IPS-18c (cell line): Measurements from ENCODE around the gene CAMSAP2.
"Not testable (repeated sequence)": the region's sequence is repeated elsewhere in the genome, so short reads cannot be mapped to it uniquely, and the experiment has no call there.

Source experiments
- H3K4me3 ChIP-seq: 2 replicates; pipeline ENCODE4 v1.7.0; 2013; ENCODE audit warnings: low read depth, mild to moderate bottlenecking, low read length, moderate library complexity; ENCODE audit not compliant: insufficient read depth
- H3K9me3 ChIP-seq: one replicate; pipeline ENCODE4 v1.6.1; 2013; ENCODE audit warnings: mild to moderate bottlenecking, low read length, moderate library complexity; ENCODE audit not compliant: control insufficient read depth, insufficient read depth

CAMSAP2 gene

DNA sequence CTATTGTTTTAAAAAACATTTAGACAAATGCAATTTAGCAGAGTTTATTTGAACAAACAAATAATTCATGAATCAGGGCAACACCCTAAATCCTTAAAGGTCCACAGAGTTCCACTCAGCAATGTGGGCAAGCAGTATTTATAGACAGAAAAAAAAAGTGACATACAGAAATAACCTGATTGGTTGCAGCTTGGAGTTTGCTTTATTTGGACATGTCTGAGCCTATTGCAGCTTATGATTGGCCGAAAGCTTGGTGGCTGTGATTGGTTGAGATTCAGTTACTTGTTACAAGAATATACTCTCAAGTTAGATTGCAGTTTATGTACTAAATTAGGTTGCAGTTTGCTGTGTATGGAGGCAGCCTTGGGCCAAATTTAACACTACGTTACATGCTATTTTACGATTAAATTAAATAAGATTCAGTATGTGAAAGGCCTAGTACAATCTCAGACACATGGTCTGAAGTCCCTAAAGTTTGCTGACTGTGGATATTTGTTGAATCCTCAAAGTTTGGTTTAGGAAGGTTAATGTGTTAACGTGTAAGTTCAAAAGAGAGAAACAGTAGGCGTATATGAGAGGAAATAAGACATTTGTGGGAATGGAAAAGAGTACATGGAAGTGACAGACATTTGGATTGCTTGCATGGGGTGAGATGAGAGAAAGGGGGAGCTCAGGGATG lies 6.9 kb upstream of the CAMSAP2 start:
- Histone ChIP-seq H3K4me3 (no peak overlapping the region), H3K9me3 (no peaks in the 10 kb centered on the region)

DNA sequence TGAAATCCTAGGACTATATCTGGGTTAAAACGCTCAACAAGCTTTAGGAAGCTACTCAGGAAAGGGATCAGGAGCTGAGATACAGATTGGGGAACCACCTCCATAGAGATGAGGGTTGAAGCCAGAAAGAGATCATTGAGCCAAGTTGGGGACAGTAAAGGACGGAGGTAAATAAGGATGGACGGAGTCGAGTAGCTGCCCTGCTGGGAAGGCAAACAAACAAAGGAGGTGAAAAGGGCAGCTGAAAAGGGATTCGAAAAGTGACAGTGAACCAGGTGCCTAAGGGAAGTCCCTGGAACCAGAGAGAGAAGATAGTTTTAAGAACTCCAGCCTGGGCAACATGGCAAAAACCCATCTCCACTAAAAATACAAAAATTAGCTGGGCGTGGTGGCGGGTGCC lies 6.3 kb upstream of the CAMSAP2 start:
- H3K9me3 ChIP-seq: no peaks in the 10 kb centered on the region

DNA sequence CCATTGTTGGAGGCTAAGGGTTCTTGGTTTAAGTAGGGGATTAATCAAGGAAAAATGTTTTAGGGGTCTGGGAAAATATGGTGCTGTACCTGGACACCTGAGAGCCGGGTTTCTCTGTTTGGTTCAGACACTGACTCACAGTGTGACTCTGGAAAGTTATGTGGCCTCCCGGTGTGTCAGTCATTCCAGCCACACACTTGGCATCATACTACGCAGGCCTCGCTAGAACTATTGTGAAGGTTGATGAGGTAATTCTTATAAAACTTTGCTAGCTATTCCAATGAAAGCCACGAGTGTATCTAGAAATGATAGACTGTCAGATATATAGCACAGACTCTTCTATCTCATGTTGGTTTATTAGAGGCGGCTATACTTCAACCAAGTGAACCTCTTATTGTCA lies 4.8 kb upstream of the CAMSAP2 start:
- H3K4me3 ChIP-seq: no peak overlapping the region
- H3K9me3 ChIP-seq: no peaks in the 10 kb centered on the region

More for the DNA sequence above, 6.3 kb upstream of the CAMSAP2 start:
- no peak overlapping the region for H3K4me3 ChIP-seq

DNA sequence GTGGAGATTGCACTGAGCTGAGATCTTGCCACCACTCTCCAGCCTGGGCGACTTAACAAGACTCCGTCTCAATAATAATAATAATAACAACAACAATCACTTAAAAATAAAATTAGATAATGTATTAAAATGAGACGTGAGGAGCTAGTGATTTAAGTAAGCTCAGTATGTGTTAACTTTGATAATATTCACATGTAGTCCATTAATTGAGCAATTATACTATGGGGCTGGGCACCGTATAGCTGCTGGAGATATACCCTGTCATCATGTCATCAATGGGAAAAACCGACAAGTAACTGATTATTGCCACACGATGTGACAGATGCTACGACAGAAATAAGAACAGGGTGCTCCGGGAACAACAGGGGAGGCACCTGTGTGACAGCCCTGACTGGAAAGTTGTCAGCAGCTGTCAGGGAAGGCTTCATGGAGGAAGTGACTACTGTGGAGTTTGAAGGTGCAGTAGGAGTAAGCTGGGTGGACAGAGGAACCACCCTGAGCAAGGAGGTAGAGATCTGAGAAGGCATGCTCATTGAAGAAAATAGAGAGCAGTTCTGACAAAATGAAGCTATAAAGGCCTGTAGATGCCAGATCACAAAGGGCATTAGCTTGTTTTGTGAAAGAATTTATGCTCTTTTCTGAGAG lies 924 bp upstream of the CAMSAP2 start:
- Histone ChIP-seq H3K9me3 (no peaks in the 10 kb centered on the region), H3K4me3 (no peak overlapping the region; the same call in 1 of the 2 replicates)

DNA sequence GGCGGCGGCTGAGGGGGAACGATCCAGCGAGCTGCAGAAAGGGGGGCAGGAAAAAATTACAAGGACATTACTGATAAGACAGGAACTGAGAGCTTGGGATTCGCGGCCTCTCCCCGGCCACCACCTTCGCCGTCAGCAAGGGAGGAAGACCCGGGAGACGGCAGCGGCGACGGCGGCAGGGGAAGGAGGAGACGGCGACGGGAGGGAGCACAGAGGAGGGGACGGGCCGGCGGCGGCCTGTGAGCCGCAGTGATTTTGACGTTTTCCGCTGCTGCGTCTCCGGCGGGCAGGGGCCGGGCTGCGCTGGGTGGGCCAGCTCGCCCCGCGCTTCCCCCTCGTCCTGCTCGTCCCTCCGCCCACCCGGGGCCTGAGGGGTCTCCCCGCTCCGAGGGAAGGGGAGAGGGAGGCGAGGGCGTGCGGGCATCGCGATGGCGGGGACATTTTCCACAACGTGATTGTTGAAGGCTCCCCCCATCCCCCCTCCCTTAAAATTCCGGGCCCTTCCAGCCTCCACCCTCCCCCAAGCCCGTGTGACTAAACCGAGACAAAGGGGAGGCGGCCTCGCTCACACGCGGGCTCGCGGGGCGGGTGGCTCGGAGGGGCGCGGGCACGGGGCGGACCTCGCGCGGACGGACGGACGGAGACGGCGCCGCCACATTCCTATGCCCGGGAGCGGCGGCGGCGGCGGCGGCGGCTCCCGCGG lies 407 bp downstream of the CAMSAP2 start:
- Histone ChIP-seq H3K4me3 (peak overlapping the region; percentile 91), H3K9me3 (no peaks in the 10 kb centered on the region)

DNA sequence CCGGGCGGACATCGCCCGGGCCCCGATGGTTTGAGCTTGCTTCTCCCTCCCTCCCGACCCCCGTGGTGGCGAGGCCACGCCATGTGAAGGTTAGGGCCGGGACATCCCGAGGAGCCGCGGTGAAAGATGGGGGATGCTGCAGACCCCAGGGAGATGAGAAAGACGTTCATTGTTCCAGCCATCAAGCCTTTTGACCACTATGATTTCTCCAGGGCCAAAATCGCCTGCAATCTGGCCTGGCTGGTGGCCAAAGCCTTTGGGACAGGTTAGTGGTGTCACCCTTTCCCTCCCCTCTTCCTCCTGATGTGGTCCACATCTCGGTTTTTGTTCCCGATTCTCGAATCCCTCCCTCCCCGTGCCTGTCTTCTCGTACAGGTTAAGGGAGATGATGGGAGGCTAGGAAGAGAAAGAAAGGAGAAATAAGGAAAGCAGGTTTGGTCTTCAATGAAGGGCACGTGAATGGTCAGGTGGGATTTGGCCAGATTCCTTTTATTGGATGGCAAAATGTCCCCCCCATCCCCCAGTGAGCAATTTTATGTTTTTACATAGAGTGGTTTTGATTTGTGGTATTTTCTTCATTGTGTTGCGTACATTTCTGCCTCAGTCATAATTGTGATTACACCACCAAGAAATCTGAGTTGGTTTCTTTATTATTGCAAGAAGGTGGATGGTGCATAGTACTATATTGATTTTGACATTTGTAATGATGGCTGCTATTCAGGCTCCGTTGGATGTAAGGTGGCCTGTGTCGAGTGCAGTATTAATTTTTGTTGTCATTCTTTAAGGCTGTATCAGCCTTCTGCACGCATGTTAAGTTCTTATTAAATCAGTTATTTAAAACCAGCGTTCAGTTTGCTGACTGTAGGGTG lies 1.2 kb downstream of the CAMSAP2 start:
- Histone ChIP-seq H3K9me3 (no peaks in the 10 kb centered on the region), H3K4me3 (peak overlapping the region; percentile 91)

DNA sequence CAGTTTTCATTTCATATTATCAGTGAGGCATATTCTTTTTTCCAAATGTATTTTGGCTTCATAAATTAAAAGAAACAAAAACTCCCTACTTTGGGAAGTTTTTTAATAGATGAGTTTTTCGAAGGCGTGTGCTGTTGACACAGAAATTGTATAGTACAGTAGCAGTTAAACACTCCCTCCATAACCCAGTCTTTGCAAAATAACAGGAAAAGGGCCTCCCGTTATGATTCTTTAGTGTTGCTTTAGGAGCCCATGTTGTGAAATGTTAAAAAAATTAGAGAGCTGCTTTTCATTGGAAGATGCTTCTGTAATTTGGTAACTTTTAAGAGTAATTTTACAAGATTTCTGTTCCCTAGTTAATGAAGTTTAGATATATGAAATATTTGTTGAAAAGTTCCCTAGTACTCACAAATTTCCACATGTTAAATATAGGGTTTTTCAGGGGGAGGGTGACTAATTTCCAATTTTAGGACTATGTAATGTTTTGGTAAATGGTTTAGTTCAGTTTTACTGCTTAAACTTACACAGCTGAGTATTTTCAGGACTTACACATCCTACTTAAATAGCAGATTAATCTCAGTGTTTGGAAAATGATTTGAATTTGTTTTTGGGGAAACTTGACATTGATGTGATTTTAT lies 2.0 kb downstream of the CAMSAP2 start:
- Histone ChIP-seq H3K9me3 (no peaks in the 10 kb centered on the region), H3K4me3 (peak overlapping the region; percentile 91)

DNA sequence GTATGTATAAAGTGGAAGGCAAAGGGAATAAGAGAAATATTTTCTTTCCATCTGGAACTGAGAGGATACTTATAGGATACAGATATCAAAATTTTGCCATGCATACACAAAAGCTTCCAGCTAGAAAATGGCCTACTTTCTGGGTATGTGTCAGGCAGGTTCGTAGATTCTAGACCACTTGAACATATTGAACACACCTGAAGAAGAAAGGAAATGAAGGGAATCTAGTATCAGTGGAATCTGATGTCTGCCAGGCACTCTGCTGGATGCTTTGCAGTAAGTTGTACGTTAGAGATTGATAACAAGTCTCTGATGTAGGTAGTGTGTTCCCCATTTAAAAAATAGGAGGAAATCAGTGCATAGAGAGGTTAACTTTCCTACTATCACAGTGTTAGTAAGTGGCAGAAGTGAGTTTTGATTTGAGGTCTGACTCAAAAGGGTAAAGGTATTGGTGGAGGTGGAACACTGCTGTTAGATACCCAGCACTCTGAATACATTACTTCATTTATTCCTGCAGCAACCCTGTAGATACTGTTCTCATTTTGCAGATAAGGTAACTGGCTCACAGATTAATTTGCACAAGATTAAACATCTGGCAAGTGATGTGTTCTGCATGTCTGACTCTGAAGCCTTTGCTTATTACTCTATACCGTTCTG lies 3.0 kb downstream of the CAMSAP2 start:
- Histone ChIP-seq H3K9me3 (no peaks in the 10 kb centered on the region), H3K4me3 (no peak overlapping the region)

DNA sequence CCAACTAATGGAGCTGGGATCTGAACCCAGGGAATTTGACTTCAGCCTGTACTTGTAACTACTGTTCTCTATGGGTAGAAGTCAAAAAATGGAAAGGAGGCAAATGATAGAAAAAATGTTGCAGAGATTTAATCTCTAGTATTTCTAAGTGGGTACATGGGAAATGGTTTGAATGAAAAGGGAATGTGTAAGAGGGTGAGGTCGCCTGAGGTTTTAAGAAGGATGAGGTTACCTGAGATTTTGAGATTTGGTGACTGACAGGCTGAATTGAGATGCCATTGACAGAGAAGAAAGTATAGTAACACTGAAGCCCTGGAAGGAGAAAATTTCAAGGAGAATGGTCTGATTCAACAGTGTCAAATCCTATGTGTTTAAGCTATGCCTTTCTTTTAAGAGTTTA lies 5.5 kb downstream of the CAMSAP2 start:
- no peak overlapping the region for H3K4me3 ChIP-seq
- no peaks in the 10 kb centered on the region for H3K9me3 ChIP-seq

DNA sequence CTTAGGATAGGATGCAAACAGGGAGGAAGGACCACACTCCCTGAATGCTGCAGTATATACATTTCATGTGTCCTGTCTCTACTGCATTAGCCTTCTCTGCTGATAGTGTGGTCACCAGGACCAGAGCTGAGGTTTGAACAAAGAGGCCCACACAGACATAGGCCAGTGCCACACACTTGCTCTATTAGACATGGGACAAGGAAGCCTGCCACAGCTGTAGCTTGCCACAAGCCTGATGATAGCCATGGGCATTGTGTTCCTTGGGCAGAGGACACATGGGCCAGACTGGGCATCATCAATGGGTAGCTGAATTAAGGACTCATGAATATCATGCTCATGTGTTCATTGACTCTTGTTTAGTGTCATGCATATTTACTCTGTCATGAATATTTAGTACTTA lies 10.4 kb downstream of the CAMSAP2 start:
- H3K9me3 ChIP-seq: no peaks in the 10 kb centered on the region
- no peak overlapping the region for H3K4me3 ChIP-seq

DNA sequence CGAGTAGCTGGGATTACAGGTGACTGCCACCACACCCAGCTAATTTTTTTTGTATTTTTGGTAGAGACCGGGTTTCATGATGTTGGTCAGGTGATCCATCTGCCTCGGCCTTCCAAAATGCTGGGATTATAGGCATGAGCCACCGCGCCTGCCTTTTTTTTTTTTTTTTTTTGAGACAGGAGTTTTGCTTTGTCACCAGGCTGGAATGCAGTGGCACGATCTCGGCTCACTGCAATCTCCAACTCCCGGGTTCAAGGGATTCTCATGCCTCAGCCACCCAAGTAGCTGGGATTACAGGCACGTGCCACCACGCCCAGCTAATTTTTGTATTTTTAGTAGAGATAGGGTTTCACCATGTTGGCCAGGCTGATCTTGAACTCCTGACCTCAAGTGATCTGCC lies 12.1 kb downstream of the CAMSAP2 start:
- H3K9me3 ChIP-seq, H3K4me3 ChIP-seq: not testable (repeated sequence)

DNA sequence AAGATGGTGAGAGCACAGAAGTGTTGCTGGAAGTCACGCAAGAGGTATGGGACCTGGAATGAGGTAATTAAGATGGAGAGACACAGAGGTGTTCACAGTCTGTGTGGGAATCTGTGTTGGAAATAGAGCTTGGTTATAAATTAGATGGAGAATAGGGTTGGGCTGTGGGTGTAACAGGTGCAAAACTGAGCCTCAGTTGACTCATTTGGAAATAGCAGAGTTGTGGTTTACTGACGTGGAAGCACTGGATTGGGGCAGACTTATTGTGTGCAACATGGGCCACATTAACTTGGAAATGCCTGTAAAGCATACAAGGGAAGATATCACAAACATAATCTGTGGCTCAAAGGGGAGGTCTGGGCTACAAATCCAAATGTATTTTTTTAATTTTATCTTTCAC lies 13.0 kb downstream of the CAMSAP2 start:
- H3K4me3 ChIP-seq: no peak overlapping the region
- no peaks in the 10 kb centered on the region for H3K9me3 ChIP-seq

DNA sequence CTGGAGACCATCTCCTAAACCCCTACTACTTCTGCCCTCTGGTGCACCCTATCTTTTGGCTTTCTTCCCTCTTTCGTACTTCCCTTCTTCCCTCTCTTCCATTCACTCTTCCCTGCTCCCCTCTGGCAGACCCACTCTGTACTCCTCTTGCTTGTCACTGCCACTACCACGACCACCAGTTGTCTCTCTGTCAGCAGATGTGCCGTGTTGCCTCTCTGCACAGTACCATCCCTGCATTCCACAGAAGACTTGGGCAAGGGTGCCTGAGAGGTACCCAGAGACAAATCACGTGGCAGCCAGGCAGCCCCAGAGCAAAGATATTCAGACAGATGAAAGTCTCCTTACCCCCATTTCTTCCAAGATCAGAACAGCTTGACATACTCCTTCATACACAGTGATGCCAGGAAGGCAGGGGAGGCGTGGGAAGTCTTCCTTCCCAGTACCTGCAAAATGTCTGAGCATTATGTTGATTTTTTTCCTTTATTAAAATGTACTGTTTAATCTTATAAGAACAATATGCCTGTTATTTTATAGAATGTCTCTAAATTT lies 15.0 kb downstream of the CAMSAP2 start:
- H3K4me3 ChIP-seq: no peak overlapping the region
- no peaks in the 10 kb centered on the region for H3K9me3 ChIP-seq

DNA sequence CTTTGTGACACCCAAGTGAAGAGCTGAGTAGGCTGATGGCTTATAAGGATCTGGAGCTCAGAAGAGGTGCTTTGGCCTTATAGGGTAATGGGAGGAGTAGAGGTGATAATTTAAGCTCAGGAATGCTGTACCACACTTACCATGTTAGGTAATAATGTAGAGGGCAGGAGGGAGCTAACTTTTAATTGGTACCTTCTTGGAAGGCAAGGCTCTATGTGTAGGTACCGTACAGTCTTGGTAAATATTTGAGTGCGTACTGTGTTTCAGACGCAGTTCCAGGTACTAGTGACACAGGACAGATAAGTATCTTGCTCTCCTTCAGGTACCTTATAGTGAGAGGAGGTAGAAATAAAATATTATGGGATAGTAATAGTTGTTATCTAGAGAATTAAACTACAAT lies 16.8 kb downstream of the CAMSAP2 start:
- Histone ChIP-seq H3K9me3 (no peaks in the 10 kb centered on the region), H3K4me3 (no peak overlapping the region)

DNA sequence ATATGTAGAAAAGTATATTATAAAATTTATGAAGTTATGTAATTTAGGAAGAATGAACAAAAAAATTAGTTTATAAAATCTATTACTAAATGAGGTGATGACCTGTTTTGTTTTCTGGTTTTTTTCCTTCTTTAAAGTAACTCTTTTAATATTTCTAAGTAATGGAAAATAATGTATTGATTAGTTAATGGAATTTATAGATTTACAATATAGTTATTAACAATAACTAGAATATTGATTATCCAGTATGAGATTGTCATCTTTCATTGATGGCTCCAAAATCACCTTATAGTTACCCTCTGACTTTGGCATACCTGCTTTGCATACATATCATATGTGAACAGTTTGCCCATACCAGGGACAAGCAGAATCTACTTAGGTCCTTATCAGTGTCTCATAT lies 23.4 kb downstream of the CAMSAP2 start:
- H3K4me3 ChIP-seq: no peak overlapping the region
- no peaks in the 10 kb centered on the region for H3K9me3 ChIP-seq

DNA sequence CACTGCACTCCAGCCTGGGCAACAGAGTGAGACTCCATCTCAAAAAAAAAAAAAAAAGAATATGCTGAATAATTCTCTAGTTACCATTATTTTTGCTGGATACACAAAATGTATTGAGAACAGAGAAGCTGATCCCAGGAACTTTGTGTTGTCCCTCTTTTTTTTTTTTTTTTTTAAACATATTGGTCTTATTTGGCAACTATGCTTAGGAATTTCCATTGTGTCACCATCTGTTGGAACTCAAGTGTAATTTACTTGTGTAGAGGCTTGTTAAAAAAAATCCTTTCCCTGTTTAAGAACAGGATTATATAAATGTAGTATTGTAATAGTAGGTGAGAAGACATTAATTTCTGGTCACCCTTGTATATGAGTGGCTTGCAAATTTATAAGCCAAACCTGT lies 28.6 kb downstream of the CAMSAP2 start:
- Histone ChIP-seq H3K9me3 (no peaks in the 10 kb centered on the region), H3K4me3 (no peak overlapping the region)
